PFSK-1 (cell line): Measurements from ENCODE around the gene ECSCR.
A peak's percentile ranks its signal among the peaks of the same experiment; 100 is the strongest.

Experiments used
- FOXP2 ChIP-seq: optimal IDR thresholded peaks from 2 replicates; pipeline ENCODE3; 2011; ENCODE audit warnings: borderline replicate concordance, control low read depth, inconsistent platforms; ENCODE audit not compliant: insufficient read depth; ENCODE audit errors: extremely low read length, extremely low read depth
- POLR2AphosphoS5 ChIP-seq: IDR thresholded peaks from 2 replicates; pipeline ENCODE4 v1.6.1; 2012; ENCODE audit warnings: low read depth, mild to moderate bottlenecking, control low read depth, low read length, moderate library complexity
- REST ChIP-seq, 2 experiments: IDR thresholded peaks; 2 replicates each; pipeline versions ENCODE4 v1.6.1 to v1.8.0; 2011 to 2012; ENCODE audit warnings: low read depth in 2 of 2, low read length in 2 of 2, control low read depth in 1 of 2, inconsistent platforms in 1 of 2, mild to moderate bottlenecking in 1 of 2, moderate library complexity in 1 of 2; ENCODE audit not compliant: insufficient read depth in 1 of 2
- SIN3A ChIP-seq: IDR thresholded peaks from 2 replicates; pipeline ENCODE4 v1.6.1; 2012; ENCODE audit warnings: mild to moderate bottlenecking, low read length, moderate library complexity, borderline replicate concordance; ENCODE audit not compliant: insufficient read depth
- TAF1 ChIP-seq: IDR thresholded peaks from 2 replicates; pipeline ENCODE4 v1.6.1; 2012; ENCODE audit warnings: low read length, control low read depth, borderline replicate concordance; ENCODE audit not compliant: insufficient read depth

The ECSCR gene

DNA sequence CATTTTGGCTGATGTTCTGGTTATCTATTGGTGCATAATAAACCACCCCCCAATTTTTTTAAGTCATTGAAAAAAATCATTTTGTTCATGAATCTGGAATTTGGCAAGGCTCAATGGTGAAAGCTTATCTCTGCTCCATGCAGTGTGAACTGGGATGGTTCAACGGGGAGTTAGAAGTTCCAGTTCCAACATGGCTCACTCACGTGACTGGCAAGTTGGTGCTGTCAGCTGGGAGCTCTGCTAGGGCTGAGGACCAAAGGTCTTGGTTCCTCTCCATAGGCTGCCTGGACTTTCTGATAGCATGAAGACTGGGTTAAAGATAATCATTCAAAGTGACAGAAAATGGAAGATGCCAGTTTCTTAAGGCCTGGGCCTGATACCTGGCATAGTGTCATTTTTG, 55.6 kb downstream of the ECSCR start:
- TF ChIP-seq FOXP2 (no peak), POLR2AphosphoS5 (no peak), SIN3A (no peak), TAF1 (no peak), REST (IDR thresholded peaks at IDR 0.05; ENCODE audit: insufficient read depth in 1 of 2, low read depth in 2 of 2, low read length in 2 of 2) (no peak)

GRCh38 chr5:139404484-139404840, 58.1 kb downstream of the ECSCR start:
- TF ChIP-seq SIN3A (no peak), POLR2AphosphoS5 (no peak), REST (IDR thresholded peaks at IDR 0.05; ENCODE audit: insufficient read depth in 1 of 2, low read depth in 2 of 2, low read length in 2 of 2) (no peak), TAF1 (no peak; the same call in 1 of the 2 replicates), FOXP2 (no peak)

GRCh38 chr5:139403787-139404483, 58.6 kb downstream of the ECSCR start, which contains the start of gene SPATA24:
TSS of gene SPATA24 (minus strand) at chr5:139404089. CDS start at chr5:139404060, 29 bp downstream.
- TF ChIP-seq TAF1 (peak; percentile 67; the same call in 1 of the 2 replicates), FOXP2 (no peak), POLR2AphosphoS5 (no peak)

- TF ChIP-seq FOXP2, result no peak
- TF ChIP-seq TAF1, result no peak
- no peak for TF ChIP-seq SIN3A
- TF ChIP-seq REST (IDR thresholded peaks at IDR 0.05; ENCODE audit: insufficient read depth in 1 of 2, low read depth in 2 of 2, low read length in 2 of 2), result no peak
- TF ChIP-seq POLR2AphosphoS5, result no peak
These were observed 59.1 kb downstream of the ECSCR start for GRCh38 chr5:139403418-139403786.

DNA sequence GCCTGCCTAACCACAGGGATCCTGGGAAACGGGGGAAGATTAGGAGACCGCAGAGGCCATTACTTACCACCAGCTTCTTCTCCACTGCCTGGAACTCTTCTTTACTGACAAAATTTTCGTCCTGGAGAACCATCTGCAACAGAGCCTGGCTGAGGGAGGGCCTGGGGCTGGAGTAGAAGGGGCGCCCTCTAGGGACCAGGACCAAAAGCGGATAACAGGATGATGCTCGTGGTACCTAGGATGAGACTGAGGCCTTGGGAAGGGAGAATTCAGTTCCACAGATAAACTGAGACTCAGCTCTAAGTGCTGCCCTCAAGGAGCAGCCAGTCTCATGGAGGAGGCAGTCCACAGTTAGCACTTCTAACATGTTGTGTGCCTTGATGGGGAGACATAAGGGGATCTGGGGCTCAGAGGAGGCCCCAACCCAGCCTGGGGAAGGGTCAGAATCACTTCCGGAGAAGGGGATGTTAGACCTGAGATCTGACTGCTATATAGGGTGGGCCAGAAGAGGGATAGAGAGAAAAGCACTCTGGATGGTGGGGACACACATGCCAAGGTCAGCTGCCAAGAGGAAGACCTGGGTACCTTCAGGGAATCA, 59.9 kb downstream of the ECSCR start:
- TF ChIP-seq SIN3A (no peak), TAF1 (no peak), FOXP2 (no peak), REST (IDR thresholded peaks at IDR 0.05; ENCODE audit: insufficient read depth in 1 of 2, low read depth in 2 of 2, low read length in 2 of 2) (no peak), POLR2AphosphoS5 (no peak)
